Measurements from ENCODE around the gene NDUFB11.
"Not testable (repeated sequence)": the region's sequence is repeated elsewhere in the genome, so short reads cannot be mapped to it uniquely, and the experiment has no call there.

The NDUFB11 gene

GRCh38 chrX:47146121-47146935, 1.8 kb upstream of the NDUFB11 start:
- DNase-seq: no peak

DNA sequence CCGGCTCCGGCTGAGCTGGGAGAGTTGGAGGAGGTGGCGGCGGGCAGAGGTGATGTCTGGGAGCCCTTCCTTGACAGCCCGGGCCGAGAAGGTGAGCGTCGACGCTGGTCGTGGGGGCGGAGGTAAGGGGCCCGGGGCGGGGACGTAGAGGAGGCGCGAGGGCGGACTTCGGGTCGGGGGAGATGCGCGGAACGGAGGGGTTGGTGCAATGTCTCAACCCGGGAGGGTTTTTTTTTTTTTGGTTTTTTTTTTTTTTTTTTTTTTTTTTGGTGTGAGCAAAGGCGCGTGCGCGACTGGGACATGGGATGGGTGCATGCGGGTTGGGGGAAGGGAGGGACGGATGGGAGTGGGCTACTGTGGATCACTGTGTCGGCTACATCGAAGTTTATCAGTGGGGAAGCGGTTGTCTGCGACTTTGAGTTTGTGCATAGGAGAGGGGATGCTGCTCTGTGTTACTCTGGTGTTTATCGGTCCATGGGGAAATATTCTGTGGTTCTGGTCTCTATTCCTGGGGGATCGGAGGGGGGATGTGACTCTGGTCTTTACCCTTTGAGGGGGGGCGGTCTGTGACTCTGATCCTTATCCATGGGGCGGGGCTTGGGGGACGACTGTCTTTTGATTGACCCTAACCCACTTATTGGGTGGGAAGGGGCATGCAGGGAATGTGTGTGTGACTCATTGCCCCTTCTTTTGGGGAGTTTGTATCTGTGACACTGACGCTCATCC, 1.1 kb upstream of the NDUFB11 start:
- no peak for DNase-seq

DNA sequence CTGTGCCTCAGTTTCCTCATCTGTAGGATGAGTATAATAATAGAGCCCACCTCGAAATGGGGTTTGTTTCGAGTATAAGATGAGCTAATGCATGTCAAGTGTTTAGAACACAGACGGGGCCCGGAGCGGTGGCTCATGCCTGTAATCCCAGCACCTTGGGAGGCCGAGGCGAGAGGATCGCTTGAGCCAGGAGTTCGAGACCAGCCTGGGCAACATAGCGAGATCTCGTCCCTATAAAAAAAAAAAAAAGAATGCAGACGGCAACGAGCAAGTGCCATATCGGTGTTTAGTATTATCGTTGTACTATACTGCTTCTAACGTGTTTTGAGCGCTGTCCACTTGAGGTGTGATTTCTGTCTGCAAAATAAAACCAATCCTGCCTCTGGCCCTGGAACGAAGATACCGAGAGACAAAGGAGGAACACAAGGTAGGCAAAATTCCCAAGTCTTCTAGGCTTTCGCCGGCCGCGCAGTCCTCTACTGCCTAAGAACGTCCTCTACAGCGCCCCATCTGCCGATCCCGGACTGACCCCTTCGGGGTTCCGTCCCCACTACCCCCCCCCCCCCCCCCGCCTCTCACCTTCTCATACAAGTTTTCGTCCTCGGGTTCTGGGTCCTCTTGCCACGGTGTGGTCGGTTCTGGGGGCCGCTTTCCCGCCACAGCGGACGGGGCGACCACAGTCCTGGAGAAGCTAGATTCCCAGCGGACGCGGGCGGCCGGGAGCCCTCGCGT, 442 bp downstream of the NDUFB11 start:
- DNase-seq: no peak

- DNase-seq: no peak
These were observed 6.3 kb downstream of the NDUFB11 start for GRCh38 chrX:47138171-47138570.

DNA sequence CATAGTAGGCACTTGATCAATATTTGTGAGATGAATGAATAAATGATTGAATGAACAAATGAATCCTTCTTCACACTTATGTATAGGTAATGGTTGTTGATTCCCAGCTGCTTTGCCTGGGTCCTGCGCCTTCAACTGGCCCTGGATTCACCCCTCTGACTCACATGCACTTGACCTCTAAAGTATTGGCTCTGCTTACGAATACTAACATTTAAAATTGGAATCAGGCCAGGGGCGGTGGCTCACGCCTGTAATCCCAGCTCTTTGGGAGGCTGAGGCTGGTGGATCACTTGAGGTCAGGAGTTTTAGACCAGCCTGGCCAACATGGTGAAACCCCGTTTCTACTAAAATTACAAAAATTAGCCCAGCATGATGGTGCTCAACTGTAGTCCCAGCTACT, 8.9 kb downstream of the NDUFB11 start:
- not testable (repeated sequence) for DNase-seq

- no peak for DNase-seq
These were observed 11.0 kb downstream of the NDUFB11 start for GRCh38 chrX:47133493-47133892.

DNA sequence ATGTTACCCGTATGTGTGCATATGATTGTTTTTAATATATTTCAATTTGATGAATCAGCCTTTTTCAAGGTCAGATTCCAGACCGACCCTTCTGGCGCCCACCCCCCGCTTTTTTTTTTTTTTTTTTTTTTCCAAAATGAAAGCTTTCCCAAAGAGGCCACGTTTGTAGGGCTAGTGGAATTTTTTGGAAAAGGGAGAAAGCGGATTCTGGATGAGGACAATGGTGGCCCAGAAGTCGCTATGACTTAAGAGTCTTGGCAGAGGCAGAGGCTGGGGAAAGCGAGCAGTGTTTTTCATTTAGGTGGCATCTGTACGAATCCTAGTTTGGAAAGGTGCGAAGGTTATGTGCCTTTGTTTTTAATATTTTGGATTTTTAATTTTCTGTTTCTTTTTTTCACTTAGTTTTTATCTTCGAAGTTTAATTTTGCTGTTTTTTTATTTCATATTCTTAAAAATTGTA, 14.6 kb downstream of the NDUFB11 start:
- no peak for DNase-seq

DNA sequence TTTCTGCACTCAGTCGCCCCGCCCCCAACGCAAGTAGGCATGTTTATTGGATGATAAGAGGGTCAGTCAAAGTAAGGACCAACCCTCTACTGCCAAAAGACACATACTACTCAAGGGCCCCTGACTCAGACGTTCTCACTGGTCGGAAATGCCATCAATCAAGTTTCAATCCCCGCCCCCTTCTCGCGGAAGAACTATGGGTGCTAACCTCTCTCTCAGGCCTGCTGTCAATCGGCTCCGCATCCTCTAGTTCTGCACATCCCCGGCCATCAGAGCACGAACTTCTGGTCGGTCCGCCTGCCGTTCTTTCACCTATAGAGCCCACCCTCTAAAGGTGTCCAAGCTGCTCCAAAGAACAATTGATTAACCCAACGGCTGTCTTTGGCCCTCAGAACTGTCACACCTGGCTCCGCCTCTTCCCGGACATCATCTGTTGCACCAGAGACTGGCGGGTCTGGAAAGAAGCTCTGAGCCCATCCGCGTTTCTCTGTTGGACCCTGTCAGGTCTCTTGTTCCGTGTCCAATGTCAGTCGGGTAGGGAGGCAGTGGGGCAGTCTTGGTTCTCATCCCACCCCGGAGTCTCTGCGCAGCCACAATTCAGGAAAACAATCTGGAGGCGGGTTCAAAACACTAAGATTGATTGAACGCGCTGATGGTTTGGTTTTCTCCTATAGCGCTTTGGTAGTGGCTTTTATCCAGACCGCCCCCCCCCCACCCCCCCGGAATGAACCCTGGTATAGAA, 15.2 kb downstream of the NDUFB11 start:
- no peak for DNase-seq

GRCh38 chrX:47124466-47124865, 20.0 kb downstream of the NDUFB11 start:
- DNase-seq: not testable (repeated sequence)

DNA sequence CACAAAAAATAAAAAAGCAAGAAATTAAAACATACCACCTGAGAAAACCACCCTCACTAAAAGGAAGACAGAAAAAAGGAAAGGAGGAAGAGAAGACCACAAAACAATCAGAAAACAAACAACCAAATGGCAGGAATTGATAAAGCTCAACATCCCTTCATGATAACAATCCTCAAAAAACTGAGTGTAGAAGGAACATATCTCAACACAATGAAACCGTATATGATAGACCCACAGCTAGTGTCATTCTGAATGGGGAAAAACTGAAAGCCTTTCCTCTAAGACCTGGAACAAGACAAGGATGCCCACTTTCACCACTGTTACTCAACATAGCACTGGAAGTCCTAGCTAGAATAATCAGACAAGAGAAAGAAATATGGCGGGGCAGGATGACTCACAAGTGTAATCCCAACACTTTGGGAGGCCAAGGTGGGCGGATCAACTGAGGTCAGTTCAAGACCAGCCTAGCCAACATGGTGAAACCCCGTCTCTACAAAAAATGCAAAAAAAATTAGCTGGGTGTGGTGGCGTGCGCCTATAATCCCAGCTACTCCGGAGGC, 27.9 kb downstream of the NDUFB11 start:
- not testable (repeated sequence) for DNase-seq

- DNase-seq: no peak
These were observed 32.1 kb downstream of the NDUFB11 start for GRCh38 chrX:47112316-47112954.

- not testable (repeated sequence) for DNase-seq
These were observed 33.4 kb downstream of the NDUFB11 start for GRCh38 chrX:47110936-47111615.

- no peak for DNase-seq
These were observed 43.3 kb downstream of the NDUFB11 start for GRCh38 chrX:47101206-47101605.

DNA sequence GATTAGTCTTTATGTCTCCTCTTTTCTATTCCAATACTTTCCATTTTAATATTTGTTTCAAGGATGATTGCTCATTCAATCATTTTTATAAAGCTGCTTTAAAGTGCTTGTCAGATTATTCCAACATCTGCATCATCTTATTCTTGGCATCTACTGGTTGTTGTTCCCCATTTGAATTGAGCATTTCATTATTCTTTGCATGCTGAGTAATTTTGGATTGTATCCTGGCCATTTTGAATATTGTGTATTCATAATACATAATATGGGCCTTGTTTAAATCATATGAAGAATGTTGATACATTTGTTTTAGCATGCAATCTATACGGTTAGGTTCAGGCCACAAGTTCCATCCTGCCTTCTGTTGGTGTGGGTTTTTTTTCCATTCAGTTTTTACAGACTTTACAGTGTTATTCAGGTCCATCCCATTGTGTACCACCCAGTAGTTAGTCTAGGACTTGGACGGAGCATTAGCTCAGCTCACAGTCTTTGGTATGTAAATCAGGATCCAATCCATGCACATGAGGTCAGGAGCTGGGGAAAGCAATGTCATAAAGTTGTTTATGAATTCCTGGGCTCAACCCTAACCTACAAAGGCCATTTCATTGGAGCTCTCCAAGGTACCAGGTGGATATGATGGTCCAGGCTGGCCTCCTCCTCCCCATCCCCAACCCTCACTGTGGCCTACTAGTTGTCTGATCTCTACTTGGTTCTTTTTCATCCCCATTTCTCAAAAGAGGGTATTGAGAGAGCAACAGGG, 46.0 kb downstream of the NDUFB11 start:
- DNase-seq: no peak

GRCh38 chrX:47097018-47097417, 47.5 kb downstream of the NDUFB11 start:
- no peak for DNase-seq

DNA sequence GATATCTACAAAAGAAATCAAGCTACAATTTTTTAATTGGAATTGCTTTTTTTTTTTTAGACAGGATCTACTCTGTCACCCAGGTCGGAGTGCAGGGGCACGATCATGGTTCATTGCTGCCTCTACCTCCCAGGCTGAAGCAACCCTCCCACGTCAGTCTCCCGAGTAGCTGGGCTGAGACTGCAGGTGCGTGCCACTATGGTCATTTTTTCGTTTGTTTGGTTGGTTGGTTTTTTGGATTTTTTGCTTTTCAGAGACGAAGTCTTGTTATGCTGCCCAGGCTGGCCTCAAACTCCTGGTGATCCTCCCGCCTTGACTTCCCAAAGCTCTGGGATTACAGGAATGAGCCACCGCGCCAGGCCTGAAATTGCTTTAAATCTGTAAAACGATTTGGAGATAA, 50.6 kb downstream of the NDUFB11 start:
- no peak for DNase-seq

DNA sequence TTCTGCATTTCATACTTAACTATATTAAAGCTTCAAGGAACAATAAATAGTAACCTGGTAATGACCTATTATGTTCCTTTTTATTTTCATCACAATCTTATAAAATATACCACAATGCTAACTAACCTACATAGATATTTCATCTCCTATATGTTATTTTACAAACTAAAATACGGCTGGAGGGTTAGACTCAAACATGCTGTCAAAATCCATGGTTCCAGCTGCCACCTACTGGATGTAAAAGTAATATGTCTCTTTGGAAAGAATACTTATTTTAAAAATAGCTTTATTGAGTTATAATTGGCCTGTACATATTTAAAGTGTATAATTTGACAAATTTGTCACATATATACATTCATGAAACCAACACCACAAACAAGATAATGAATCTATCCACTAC, 51.3 kb downstream of the NDUFB11 start:
- DNase-seq: no peak
